ENCODE data around the gene TSPEAR. TPM values are rescaled to one million over a fixed set of nuclear protein-coding genes. Genes with fewer than 3 reads are reported as not detected.
A peak's percentile ranks its signal among the peaks of the same experiment; 100 is the strongest.

Gene TSPEAR
- total and polyA plus RNA-seq, 2 of the 13 experiments (the other 11 are each of a cell fraction or from before 2014, with no cell fraction given): 0.07 to 0.32 TPM

- TF ChIP-seq IRF1 (CRISPR knock-in tag; IDR thresholded peaks at IDR 0.05; ENCODE audit: low read depth) (no peak), NFATC3 (CRISPR knock-in tag; IDR thresholded peaks at IDR 0.05) (no peak), ZNF296 (CRISPR knock-in tag; conservative IDR thresholded peaks at IDR 0.05) (no peak), DZIP1 (CRISPR knock-in tag; IDR thresholded peaks at IDR 0.05) (no peak), ARID3A (IDR thresholded peaks at IDR 0.05; ENCODE audit: low read depth, low read length) (no peak), ZNF639 (CRISPR knock-in tag; conservative IDR thresholded peaks at IDR 0.05) (no peak), ZNF333 (CRISPR knock-in tag; IDR thresholded peaks at IDR 0.05; ENCODE audit: borderline replicate concordance) (0 out of 2 replicates have a peak, but pooled peaks have one; percentile 12), IRF9 (CRISPR knock-in tag; IDR thresholded peaks at IDR 0.05; ENCODE audit: borderline replicate concordance) (no peak), ZSCAN22 (CRISPR knock-in tag; IDR thresholded peaks at IDR 0.05) (no peak), AHDC1 (CRISPR knock-in tag; IDR thresholded peaks at IDR 0.05; ENCODE audit: borderline replicate concordance) (no peak), ZNF710 (CRISPR knock-in tag; IDR thresholded peaks at IDR 0.05; ENCODE audit: borderline replicate concordance) (no peak), TCF7L2 (IDR thresholded peaks at IDR 0.05; ENCODE audit: low read depth, low read length) (no peak)
Observed at GRCh38 chr21:44461005-44461404, 250.4 kb downstream of the TSPEAR start (continued).
